Measurements from ENCODE around the gene DTNB.

Gene DTNB

DNA sequence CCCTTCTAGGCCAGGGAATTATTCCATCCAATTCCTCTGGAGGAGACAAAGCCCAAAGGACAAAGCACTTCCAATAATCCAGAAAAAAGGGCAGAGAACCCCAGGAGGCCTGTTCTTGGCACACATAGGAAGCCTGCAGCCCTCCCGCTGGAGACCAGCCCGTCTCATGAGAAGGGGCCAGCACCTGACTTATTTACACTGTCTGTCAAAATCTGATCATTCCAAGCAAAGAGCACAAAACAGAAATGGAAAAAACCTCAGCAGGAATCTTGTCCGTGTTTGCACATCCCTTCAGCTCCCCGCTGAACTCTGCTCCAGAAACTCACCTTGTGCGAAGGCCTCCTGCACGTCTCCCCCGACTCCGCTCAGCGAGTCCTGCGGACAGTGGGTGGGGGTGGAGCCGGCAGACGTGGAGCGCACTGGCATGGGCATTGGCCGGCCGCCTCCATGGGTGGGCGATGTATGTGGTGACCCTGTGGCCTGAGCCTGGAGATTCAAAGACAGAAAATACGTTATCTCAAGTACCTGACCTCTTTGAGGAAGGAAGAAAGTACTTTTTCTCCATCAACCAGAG, 285.4 kb downstream of the DTNB start:
- no peak overlapping the region for H3K27ac ChIP-seq (ENCODE audit: low read depth, low read length)
- H3K27me3 ChIP-seq (ENCODE audit: control insufficient read depth, insufficient read depth, low read length): no peaks in the 10 kb centered on the region
- no peak overlapping the region for H3K4me3 ChIP-seq (ENCODE audit: low read length)
- H3K4me1 ChIP-seq (ENCODE audit: control insufficient read depth, insufficient read depth, low read length): no peaks in the 10 kb centered on the region
- no peaks in the 10 kb centered on the region for H3K36me3 ChIP-seq (ENCODE audit: control insufficient read depth, insufficient read depth, low read length)
- H3K9ac ChIP-seq (ENCODE audit: low read length): no peak overlapping the region

DNA sequence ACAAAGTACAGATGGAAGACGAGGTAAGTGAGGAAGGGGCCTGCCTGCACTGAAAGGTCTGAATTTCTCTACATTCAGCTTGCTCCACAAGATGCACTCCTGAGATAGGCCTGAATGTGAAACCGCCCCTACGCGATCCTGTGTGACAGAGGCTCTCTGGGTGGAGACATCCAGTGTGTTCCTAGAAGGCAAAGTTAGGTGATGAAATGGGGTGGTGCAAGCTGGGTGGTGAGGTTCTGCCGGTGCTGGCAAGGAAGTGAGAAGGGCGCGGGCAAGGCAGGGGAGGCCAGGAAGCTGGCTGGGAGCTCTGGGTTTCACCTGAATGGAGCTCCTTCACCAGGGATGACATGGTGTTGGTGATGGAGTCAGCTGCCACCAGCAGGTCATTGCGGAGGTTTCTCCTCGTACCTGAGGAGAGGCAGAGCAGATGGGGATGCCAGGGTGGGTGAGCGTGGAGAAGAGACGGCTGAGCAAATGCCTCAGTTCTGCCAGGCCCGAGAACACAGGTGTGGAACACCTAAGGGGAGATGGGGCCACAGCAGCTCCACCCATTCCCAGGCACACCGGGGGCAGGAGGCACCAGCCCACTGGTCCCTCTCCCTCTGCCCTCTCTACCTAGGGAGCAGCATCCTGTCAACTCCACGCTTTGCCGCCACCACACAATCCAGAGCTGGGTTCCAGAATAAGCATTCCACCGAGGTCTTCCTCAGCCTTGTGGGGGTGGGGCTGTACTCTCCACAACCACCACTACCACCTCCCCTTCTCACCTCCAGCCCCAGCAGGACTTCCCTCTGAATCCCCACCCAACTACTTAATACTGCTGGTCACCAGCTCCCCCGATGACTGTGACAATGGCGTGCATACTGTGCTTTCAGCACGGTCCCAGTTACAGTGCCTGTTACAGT, 286.2 kb downstream of the DTNB start:
- Histone ChIP-seq H3K27me3 (ENCODE audit: control insufficient read depth, insufficient read depth, low read length) (no peaks in the 10 kb centered on the region), H3K4me3 (ENCODE audit: low read length) (no peak overlapping the region), H3K27ac (ENCODE audit: low read depth, low read length) (no peak overlapping the region), H3K4me1 (ENCODE audit: control insufficient read depth, insufficient read depth, low read length) (no peaks in the 10 kb centered on the region), H3K36me3 (ENCODE audit: control insufficient read depth, insufficient read depth, low read length) (no peaks in the 10 kb centered on the region), H3K9ac (ENCODE audit: low read length) (no peak overlapping the region)

DNA sequence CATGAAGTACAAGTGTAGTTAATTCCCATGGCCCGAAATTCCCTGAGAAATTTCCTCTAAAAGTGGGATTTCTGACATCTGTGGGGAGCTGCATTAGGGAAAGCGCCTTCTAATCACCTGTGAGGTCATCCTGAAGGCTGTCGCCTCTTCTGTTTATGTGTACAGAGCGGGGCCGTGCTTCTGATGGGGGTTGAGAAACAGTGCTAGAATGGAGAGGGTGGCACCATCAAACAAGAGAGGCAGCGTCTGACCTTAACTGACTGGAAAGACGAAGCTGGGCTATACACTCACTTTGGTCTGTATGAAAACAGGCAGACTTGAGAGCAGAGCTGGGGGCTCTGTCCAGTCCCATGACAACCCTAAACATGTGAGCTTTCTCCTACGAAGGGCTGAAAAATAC, 287.5 kb downstream of the DTNB start:
- no peak overlapping the region for H3K4me3 ChIP-seq (ENCODE audit: low read length)
- no peaks in the 10 kb centered on the region for H3K36me3 ChIP-seq (ENCODE audit: control insufficient read depth, insufficient read depth, low read length)
- H3K27ac ChIP-seq (ENCODE audit: low read depth, low read length): no peak overlapping the region
- H3K4me1 ChIP-seq (ENCODE audit: control insufficient read depth, insufficient read depth, low read length): no peaks in the 10 kb centered on the region
- no peaks in the 10 kb centered on the region for H3K27me3 ChIP-seq (ENCODE audit: control insufficient read depth, insufficient read depth, low read length)
- no peak overlapping the region for H3K9ac ChIP-seq (ENCODE audit: low read length)

DNA sequence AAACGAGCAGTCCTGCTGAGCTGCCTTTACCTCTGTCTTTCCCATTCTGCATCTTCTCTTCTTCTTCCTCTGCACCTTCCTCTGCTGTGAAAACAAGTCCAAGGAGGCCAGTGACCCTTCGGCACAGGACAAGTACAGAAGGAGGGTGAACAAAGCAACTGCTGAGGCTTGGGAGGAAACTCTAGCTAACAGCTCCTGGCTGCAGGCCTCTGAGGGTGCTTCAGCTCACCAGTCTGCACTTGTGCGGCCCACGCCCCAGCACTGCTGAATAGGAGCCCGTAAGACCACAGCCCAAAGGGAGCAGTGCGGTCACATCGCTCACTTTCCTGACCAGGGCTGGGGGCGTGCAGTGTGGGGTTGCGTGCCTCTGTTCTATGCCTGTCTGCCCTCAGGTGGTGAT, 289.6 kb downstream of the DTNB start:
- Histone ChIP-seq H3K27ac (ENCODE audit: low read depth, low read length) (no peak overlapping the region), H3K27me3 (ENCODE audit: control insufficient read depth, insufficient read depth, low read length) (no peaks in the 10 kb centered on the region), H3K4me1 (ENCODE audit: control insufficient read depth, insufficient read depth, low read length) (no peaks in the 10 kb centered on the region), H3K4me3 (ENCODE audit: low read length) (no peak overlapping the region), H3K9ac (ENCODE audit: low read length) (no peak overlapping the region), H3K36me3 (ENCODE audit: control insufficient read depth, insufficient read depth, low read length) (no peaks in the 10 kb centered on the region)

DNA sequence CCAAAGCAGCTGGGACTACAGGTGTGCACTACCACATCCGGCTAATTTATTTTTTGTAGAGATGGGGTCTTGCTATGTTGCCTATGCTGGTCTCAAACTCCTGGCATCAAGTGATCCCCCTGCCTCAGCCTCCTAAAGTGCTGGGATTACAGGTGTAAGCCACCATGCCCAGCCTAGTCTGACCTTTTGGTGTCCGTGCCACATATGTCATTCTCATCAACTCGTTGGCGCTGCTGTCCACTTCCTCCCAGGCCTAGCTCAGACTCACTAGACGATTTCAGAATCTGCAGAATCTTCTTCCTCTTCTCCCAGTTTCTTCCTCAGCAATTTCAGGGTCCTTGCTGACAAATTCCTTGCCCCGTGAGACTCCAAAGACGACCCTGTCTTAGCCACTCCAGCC, 291.9 kb downstream of the DTNB start:
- H3K4me1 ChIP-seq (ENCODE audit: control insufficient read depth, insufficient read depth, low read length): peaks cover 7% of the 10 kb centered on the region
- no peak overlapping the region for H3K9ac ChIP-seq (ENCODE audit: low read length)

DNA sequence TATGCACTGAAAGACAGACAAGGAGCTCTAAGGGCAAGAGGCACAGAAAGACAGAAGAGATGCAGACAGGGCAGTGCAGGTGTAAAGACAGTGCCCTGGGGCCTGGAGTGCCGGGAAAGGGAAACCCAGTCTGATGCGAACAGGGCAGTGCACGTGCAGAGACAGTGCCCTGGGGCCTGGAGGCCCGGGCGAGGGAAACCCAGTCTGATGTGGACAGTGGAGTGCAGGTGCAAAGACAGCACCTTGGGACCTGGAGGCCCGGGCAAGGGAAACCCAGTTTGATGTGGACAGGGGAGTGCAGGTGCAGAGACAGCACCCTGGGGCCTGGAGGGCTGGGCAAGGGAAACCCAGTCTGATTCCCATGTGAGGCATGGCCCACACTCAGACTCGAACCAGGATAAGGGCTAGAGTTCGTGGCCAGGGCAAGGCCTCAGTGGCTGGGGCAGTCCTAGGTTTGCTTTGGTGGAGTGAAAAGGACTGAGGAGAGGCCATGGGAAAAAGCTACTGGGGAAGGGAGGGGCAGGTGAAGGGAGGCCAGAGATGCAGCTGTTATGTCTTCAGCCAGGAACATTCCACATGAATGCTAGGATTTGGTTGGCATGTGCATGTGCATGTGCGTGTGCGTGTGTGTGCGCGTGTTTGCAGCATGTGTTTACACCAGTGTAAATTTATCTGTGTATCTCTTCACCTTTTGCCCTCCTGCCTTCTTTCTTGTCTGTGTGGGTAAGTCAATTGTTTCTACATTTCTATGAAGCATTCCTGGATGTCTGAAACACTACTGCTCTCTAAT, 292.6 kb downstream of the DTNB start:
- Histone ChIP-seq H3K36me3 (ENCODE audit: control insufficient read depth, insufficient read depth, low read length) (no peaks in the 10 kb centered on the region), H3K9ac (ENCODE audit: low read length) (no peak overlapping the region), H3K4me3 (ENCODE audit: low read length) (no peak overlapping the region), H3K27ac (ENCODE audit: low read depth, low read length) (no peak overlapping the region), H3K4me1 (ENCODE audit: control insufficient read depth, insufficient read depth, low read length) (peaks cover 7% of the 10 kb centered on the region), H3K27me3 (ENCODE audit: control insufficient read depth, insufficient read depth, low read length) (no peaks in the 10 kb centered on the region)

More for the DNA sequence above, 291.9 kb downstream of the DTNB start:
- Histone ChIP-seq H3K4me3 (ENCODE audit: low read length) (no peak overlapping the region), H3K27me3 (ENCODE audit: control insufficient read depth, insufficient read depth, low read length) (no peaks in the 10 kb centered on the region), H3K27ac (ENCODE audit: low read depth, low read length) (no peak overlapping the region), H3K36me3 (ENCODE audit: control insufficient read depth, insufficient read depth, low read length) (no peaks in the 10 kb centered on the region)

DNA sequence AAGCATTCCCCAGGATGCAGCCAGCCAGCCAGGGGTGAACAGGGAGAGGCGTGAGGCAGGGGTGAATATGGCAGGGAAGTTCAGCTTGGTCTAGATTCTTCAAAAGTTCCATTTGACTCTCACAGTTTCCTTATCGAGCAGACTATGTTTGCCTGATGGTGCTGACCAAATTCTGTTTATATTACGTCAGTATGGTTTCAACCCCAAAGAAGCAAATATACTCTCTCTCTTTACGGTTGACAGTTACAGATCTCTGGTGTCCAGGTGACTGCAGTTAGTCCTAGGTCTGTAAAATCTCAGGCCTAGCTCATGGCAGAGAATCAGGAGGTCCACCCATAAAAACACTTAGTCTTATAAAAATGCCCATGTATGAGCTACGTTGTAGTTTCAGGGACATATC, 293.4 kb downstream of the DTNB start:
- H3K4me3 ChIP-seq (ENCODE audit: low read length): no peak overlapping the region
- peaks cover 7% of the 10 kb centered on the region for H3K4me1 ChIP-seq (ENCODE audit: control insufficient read depth, insufficient read depth, low read length)
- H3K36me3 ChIP-seq (ENCODE audit: control insufficient read depth, insufficient read depth, low read length): no peaks in the 10 kb centered on the region
- no peaks in the 10 kb centered on the region for H3K27me3 ChIP-seq (ENCODE audit: control insufficient read depth, insufficient read depth, low read length)
- H3K9ac ChIP-seq (ENCODE audit: low read length): no peak overlapping the region
- H3K27ac ChIP-seq (ENCODE audit: low read depth, low read length): no peak overlapping the region

DNA sequence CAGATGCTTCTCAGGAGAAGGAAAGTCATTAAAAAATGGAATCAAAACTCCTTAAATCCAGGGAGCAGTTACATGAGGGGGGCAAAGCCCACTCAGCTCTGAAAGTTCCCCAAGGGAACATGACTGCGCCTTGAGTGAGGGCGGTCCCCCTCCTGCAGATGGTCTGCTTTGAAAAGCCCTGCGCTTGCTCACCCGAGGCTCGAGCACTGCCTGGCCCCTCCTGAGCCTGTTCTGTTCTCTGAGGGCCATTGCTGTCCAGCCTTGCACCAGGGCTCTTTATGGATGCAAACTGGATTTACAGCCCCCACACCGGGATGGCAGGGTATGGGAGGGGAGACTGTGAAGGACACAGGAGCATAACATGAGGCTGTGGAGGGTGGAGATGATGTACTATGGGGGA, 293.8 kb downstream of the DTNB start:
- Histone ChIP-seq H3K36me3 (ENCODE audit: control insufficient read depth, insufficient read depth, low read length) (no peaks in the 10 kb centered on the region), H3K9ac (ENCODE audit: low read length) (no peak overlapping the region), H3K27me3 (ENCODE audit: control insufficient read depth, insufficient read depth, low read length) (no peaks in the 10 kb centered on the region), H3K4me1 (ENCODE audit: control insufficient read depth, insufficient read depth, low read length) (peaks cover 7% of the 10 kb centered on the region), H3K4me3 (ENCODE audit: low read length) (no peak overlapping the region), H3K27ac (ENCODE audit: low read depth, low read length) (no peak overlapping the region)

DNA sequence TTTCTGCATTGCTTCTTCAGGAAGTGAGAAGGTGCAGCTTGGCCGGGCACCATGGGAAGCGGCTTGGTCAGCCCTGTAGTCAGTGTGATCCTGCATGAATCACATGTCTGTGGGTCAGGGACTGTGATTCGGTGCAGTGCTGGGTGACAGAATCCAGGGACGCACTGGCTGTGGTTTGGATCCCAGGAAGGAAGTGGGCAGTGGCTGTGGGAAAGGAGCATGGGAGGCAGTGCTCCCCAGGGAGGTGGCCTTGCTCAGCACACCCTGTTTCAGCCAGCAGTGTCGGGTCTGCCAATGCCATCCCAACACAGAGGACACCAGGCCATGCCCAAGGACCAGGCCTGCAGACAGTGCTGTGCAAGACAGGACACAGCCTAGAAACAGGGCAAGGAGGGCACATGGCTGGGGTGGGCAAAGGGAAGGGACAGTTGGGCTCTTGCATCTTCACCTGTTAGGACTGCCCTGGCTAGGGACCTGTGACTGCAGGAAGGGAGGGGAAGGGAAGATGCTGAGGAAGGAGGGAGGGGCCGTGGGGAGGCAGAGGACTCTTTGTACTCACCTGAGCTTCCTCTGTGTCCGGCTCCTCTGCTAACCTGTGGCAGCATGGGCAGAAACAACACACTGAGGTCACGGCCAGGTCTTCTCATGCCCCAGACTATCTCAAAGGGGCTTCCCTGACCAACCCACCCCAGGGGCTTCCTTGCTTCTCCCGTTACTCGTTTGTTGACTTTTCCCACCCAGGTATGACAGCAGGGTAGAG, 294.5 kb downstream of the DTNB start:
- Histone ChIP-seq H3K9ac (ENCODE audit: low read length) (no peak overlapping the region), H3K27me3 (ENCODE audit: control insufficient read depth, insufficient read depth, low read length) (no peaks in the 10 kb centered on the region), H3K4me3 (ENCODE audit: low read length) (no peak overlapping the region), H3K4me1 (ENCODE audit: control insufficient read depth, insufficient read depth, low read length) (peaks cover 7% of the 10 kb centered on the region), H3K27ac (ENCODE audit: low read depth, low read length) (no peak overlapping the region), H3K36me3 (ENCODE audit: control insufficient read depth, insufficient read depth, low read length) (no peaks in the 10 kb centered on the region)

DNA sequence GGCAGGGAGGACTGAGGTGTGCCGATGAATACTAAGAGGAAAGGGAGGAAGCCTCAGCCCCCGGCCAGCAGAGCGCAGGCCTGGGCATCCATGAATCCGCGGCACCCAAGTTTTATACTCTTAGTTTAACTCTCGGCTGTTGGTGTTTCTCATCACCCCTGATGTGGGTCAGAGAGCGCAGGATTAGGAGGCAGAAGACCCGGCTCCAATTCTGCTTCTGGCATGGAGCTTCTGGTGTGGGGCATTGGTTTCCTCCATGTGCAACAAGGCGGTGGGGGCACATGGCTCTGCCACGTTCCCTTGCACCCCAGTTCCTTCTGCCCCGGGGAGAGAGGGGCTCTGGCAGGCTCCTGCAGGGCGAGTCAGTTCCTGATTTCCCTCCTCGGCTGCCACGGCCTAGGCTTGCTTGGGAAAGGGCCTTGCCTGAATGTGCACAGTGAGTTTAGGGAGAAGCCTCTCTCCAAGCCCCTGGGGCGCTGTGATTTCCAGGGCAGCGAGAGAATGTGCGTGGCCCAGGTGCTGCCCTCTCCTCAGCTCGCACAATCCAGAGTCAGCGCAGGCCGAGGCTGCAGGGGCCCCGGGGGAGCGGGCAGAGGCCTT, 295.5 kb downstream of the DTNB start:
- no peaks in the 10 kb centered on the region for H3K36me3 ChIP-seq (ENCODE audit: control insufficient read depth, insufficient read depth, low read length)
- H3K27ac ChIP-seq (ENCODE audit: low read depth, low read length): no peak overlapping the region
- no peak overlapping the region for H3K9ac ChIP-seq (ENCODE audit: low read length)
- H3K4me3 ChIP-seq (ENCODE audit: low read length): no peak overlapping the region
- no peaks in the 10 kb centered on the region for H3K27me3 ChIP-seq (ENCODE audit: control insufficient read depth, insufficient read depth, low read length)
- peaks cover 7% of the 10 kb centered on the region for H3K4me1 ChIP-seq (ENCODE audit: control insufficient read depth, insufficient read depth, low read length)

DNA sequence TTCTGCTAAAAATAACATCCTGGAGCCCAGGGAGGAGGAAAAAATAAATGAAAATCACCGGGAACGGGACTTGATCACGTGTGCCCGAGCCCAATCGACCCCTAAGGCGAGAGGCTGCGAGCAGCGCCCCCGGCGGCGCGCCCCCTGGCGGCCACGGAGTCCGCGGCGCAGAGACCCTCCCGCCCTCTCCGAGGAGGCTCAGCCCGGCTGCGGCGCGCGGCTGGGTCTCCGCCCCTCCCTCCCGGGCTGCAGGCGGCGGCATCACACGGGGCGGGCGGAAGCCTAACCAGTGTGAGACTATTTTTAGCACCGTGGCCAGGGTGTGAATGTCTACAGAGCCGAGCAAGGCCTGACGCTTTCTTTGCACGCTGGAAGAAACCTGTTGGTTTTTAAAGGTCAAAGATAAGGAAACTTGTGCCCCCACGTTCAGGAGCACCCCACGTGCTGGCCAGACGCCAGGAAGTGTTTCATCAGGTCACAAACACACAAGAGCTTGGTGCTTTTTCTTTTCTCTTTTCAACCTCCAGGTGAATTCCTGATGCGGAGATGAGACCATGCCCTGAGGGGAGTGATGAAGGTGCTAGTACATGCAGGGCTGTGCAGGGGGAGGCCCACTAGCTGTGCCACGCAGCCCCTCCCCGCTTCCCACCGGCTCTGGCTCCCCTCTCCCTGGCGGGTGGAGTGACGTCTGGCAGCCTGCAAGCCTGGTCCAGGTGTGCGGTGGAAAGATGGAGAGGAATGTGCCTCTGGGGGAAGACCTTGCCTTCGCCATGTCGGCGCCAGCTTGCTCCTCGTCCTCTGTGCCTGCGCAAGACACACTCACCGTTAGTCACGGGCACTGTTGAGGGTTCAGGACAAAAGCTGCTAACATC, 296.4 kb downstream of the DTNB start:
- Histone ChIP-seq H3K4me3 (ENCODE audit: low read length) (peak overlapping the region; percentile 54), H3K9ac (ENCODE audit: low read length) (no peak overlapping the region), H3K36me3 (ENCODE audit: control insufficient read depth, insufficient read depth, low read length) (no peaks in the 10 kb centered on the region), H3K27me3 (ENCODE audit: control insufficient read depth, insufficient read depth, low read length) (no peaks in the 10 kb centered on the region), H3K27ac (ENCODE audit: low read depth, low read length) (no peak overlapping the region), H3K4me1 (ENCODE audit: control insufficient read depth, insufficient read depth, low read length) (peaks cover 7% of the 10 kb centered on the region)

All from rectal smooth muscle tissue (tissue), 1 donor.